A172 (cell line): Measurements from ENCODE around the gene TMED9. TPM values are rescaled to one million over a fixed set of nuclear protein-coding genes. Genes with fewer than 3 reads are reported as not detected.
"Not testable (repeated sequence)": the region's sequence is repeated elsewhere in the genome, so short reads cannot be mapped to it uniquely, and the experiment has no call there.

ENCODE experiments used
- DNase-seq: peaks from one replicate; pipeline ENCODE4 v3.0.0-alpha.2; 2015; ENCODE audit warnings: low spot score
- total RNA-seq: library from RNA; depleted of rRNA; stranded (reverse); fragments of >200 nt; shearing (Covaris generic); gene quantifications from 2 replicates; pipeline ENCODE4 v1.2.3, GENCODE V29; 2014

Gene TMED9
- total RNA-seq, 1 experiment from 2014 or later, result 119 TPM

- DNase-seq, result no peak
These were observed 14.4 kb downstream of the TMED9 start for GRCh38 chr5:177606071-177607051.

GRCh38 chr5:177607115-177607451, 15.1 kb downstream of the TMED9 start:
- no peak for DNase-seq

- DNase-seq, result peak; percentile 71
These were observed 15.6 kb downstream of the TMED9 start for GRCh38 chr5:177607452-177608192.

GRCh38 chr5:177608243-177609075, 16.5 kb downstream of the TMED9 start:
- no peak for DNase-seq

GRCh38 chr5:177609076-177610059, 17.4 kb downstream of the TMED9 start:
- no peak for DNase-seq

- DNase-seq, result no peak
These were observed 18.2 kb downstream of the TMED9 start for GRCh38 chr5:177610131-177610769.

- DNase-seq, result no peak
These were observed 18.9 kb downstream of the TMED9 start for GRCh38 chr5:177610770-177611445.

GRCh38 chr5:177611446-177612214, 19.6 kb downstream of the TMED9 start:
- no peak for DNase-seq

- DNase-seq, result no peak
These were observed 20.2 kb downstream of the TMED9 start for GRCh38 chr5:177612215-177612673.

GRCh38 chr5:177620560-177620959, 28.6 kb downstream of the TMED9 start:
- no peak for DNase-seq

- not testable (repeated sequence) for DNase-seq
These were observed 32.2 kb downstream of the TMED9 start for GRCh38 chr5:177624172-177624571.

GRCh38 chr5:177630186-177630585, 38.2 kb downstream of the TMED9 start:
- not testable (repeated sequence) for DNase-seq

- not testable (repeated sequence) for DNase-seq
These were observed 42.9 kb downstream of the TMED9 start for GRCh38 chr5:177634912-177635311.

GRCh38 chr5:177645462-177645861, 53.5 kb downstream of the TMED9 start:
- DNase-seq, result not testable (repeated sequence)
